Neural progenitor cell (in vitro differentiated cells): ENCODE measurements around the gene LDB2. TPM values are rescaled to one million over a fixed set of nuclear protein-coding genes. Genes with fewer than 3 reads are reported as not detected.
A peak's percentile ranks its signal among the peaks of the same experiment; 100 is the strongest.

Source experiments
- DNase-seq: peaks from one replicate; pipeline ENCODE4 v3.0.0-alpha.2; 2016; ENCODE audit warnings: low spot score
- H2AFZ ChIP-seq: fragments of 200-600 bp; sonication (generic); replicated peaks from 2 replicates; pipeline ENCODE4 v1.6.1; 2016; ENCODE audit warnings: antibody characterized with exemption
- H3F3A ChIP-seq: fragments of 200-600 bp; sonication (generic); 2 replicates; pipeline ENCODE4 v1.6.1; 2016; ENCODE audit warnings: antibody characterized with exemption, low read depth
- H3K27ac ChIP-seq: fragments of 200-600 bp; sonication (generic); 2 replicates; pipeline ENCODE4 v1.5.1; 2016; ENCODE audit warnings: mild to moderate bottlenecking
- H3K27me3 ChIP-seq: fragments of 200-600 bp; sonication (generic); 2 replicates; pipeline ENCODE4 v1.6.1; 2016; ENCODE audit warnings: mild to moderate bottlenecking, moderate library complexity
- H3K36me3 ChIP-seq: fragments of 200-600 bp; sonication (generic); 2 replicates; pipeline ENCODE4 v1.5.1; 2016
- H3K4me1 ChIP-seq: fragments of 200-600 bp; sonication (generic); 2 replicates; pipeline ENCODE4 v1.6.1; 2016; ENCODE audit warnings: mixed run types
- H3K4me2 ChIP-seq: fragments of 200-600 bp; sonication (generic); 2 replicates; pipeline ENCODE4 v1.6.1; 2016
- H3K4me3 ChIP-seq: fragments of 200-600 bp; sonication (generic); 2 replicates; pipeline ENCODE4 v1.5.1; 2016
- H3K79me2 ChIP-seq: fragments of 200-600 bp; sonication (generic); 2 replicates; pipeline ENCODE4 v1.6.1; 2016; ENCODE audit warnings: low read depth
- H3K9ac ChIP-seq: fragments of 200-600 bp; sonication (generic); 2 replicates; pipeline ENCODE4 v1.6.1; 2016
- H3K9me3 ChIP-seq: fragments of 200-600 bp; sonication (generic); 2 replicates; pipeline ENCODE4 v1.5.1; 2016; ENCODE audit warnings: low read depth
- H4K20me1 ChIP-seq: fragments of 200-600 bp; sonication (generic); 2 replicates; pipeline ENCODE4 v1.6.1; 2016; ENCODE audit warnings: low read depth
- H3K27ac Mint-ChIP-seq: 3 replicates; pipeline ENCODE4 v1.8.0; 2021; ENCODE audit warnings: mixed read lengths
- H3K27me3 Mint-ChIP-seq: 2 replicates; pipeline ENCODE4 v1.8.0; 2022; ENCODE audit warnings: low read depth, mild to moderate bottlenecking, inconsistent platforms, moderate library complexity, mixed read lengths; ENCODE audit not compliant: insufficient read depth
- H3K36me3 Mint-ChIP-seq: 3 replicates; pipeline ENCODE4 v1.8.0; 2021; ENCODE audit warnings: mixed read lengths
- H3K4me1 Mint-ChIP-seq: 3 replicates; pipeline ENCODE4 v1.8.0; 2021; ENCODE audit warnings: mixed read lengths
- H3K4me3 Mint-ChIP-seq: 3 replicates; pipeline ENCODE4 v1.8.0; 2021; ENCODE audit warnings: mild to moderate bottlenecking, moderate library complexity, mixed read lengths
- H3K9me3 Mint-ChIP-seq: 3 replicates; pipeline ENCODE4 v1.8.0; 2020; ENCODE audit warnings: mixed read lengths
- EZH2 ChIP-seq: fragments of 200-600 bp; sonication (generic); IDR thresholded peaks from 2 replicates; pipeline ENCODE4 v1.6.1; 2017; ENCODE audit warnings: antibody characterized with exemption, mild to moderate bottlenecking, moderate library complexity
- EZH2phosphoT487 ChIP-seq: fragments of 200-600 bp; sonication (generic); IDR thresholded peaks from 2 replicates; pipeline ENCODE4 v1.6.1; 2017; ENCODE audit warnings: antibody characterized with exemption
- total RNA-seq: library from RNA; depleted of rRNA; stranded (reverse); fragments of >200 nt; gene quantifications from 2 replicates; pipeline ENCODE4 v1.2.3, GENCODE V29; 2015; ENCODE audit warnings: low replicate concordance
- TF ChIP-seq, protein P1 (sequence below): fragments of 200-600 bp; sonication (generic); IDR thresholded peaks from 2 replicates; pipeline ENCODE4 v1.5.1; 2017; ENCODE audit warnings: antibody characterized with exemption, mild to moderate bottlenecking

The LDB2 gene
- total RNA-seq, 1 donor from 2014 or later: 24.3 TPM

DNA sequence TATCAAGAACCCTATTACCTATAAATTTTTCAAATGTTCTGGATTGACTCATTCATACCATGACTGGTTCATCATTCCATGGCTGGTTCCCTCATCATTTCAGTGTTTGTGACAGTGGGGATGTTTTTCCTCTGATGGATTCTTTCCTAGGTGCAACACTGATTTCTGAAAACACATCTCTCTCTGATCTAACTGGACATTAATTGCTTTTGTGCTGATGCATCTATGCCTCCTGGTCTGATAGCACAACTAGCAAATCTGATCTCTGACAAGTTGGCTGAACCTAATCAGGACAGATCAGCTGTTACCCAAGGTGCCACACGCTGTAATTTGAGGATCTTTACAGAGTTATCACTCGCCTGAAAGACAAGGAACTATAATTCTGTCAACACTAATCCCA is 140.2 kb downstream of the LDB2 start:
- Histone ChIP-seq H3K9me3 (no peaks in the 10 kb centered on the region), H3F3A (no peaks in the 10 kb centered on the region), H3K4me1 (no peaks in the 10 kb centered on the region), H3K4me2 (no peak overlapping the region), H3K36me3 (no peaks in the 10 kb centered on the region), H4K20me1 (no peaks in the 10 kb centered on the region), H3K79me2 (no peaks in the 10 kb centered on the region), H3K4me3 (no peak overlapping the region), H3K27me3 (no peaks in the 10 kb centered on the region), H3K27ac (no peak overlapping the region), H3K9ac (no peak overlapping the region), H2AFZ (no peak overlapping the region)
- Mint-ChIP-seq H3K36me3 (peaks cover 4% of the 10 kb centered on the region), H3K4me3 (no peak overlapping the region), H3K27me3 (peaks cover 2% of the 10 kb centered on the region), H3K27ac (no peak overlapping the region), H3K4me1 (peaks cover 10% of the 10 kb centered on the region), H3K9me3 (no peaks in the 10 kb centered on the region)
- no peak for TF ChIP-seq EZH2
- TF ChIP-seq EZH2phosphoT487: no peak
- TF ChIP-seq, protein P1, sequence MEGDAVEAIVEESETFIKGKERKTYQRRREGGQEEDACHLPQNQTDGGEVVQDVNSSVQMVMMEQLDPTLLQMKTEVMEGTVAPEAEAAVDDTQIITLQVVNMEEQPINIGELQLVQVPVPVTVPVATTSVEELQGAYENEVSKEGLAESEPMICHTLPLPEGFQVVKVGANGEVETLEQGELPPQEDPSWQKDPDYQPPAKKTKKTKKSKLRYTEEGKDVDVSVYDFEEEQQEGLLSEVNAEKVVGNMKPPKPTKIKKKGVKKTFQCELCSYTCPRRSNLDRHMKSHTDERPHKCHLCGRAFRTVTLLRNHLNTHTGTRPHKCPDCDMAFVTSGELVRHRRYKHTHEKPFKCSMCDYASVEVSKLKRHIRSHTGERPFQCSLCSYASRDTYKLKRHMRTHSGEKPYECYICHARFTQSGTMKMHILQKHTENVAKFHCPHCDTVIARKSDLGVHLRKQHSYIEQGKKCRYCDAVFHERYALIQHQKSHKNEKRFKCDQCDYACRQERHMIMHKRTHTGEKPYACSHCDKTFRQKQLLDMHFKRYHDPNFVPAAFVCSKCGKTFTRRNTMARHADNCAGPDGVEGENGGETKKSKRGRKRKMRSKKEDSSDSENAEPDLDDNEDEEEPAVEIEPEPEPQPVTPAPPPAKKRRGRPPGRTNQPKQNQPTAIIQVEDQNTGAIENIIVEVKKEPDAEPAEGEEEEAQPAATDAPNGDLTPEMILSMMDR: no peak
- DNase-seq: no peak

DNA sequence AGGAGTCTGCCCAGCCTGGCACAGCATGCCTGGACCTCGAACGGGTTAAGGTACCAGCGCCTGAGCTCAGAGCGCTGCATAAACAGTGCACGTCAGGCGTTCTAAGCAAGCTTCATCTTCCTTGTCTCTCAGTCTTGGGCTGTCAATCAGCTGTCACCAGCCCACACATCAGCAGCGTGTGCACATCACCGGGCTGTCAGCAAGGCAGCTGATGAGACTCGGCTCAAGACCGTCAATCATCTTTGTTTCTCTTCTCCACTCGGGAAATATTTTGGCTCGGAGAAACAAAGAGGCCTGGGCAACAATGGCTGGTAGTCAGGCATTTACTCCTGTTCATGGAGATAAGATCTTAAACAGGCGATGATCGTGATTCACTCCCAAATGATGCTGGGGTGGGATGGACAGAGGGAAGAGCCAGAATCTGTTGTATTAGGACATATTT is 141.3 kb downstream of the LDB2 start:
- Histone ChIP-seq H3K4me1 (no peaks in the 10 kb centered on the region), H3K4me2 (no peak overlapping the region), H3K9ac (no peak overlapping the region), H4K20me1 (no peaks in the 10 kb centered on the region), H3K9me3 (no peaks in the 10 kb centered on the region), H3K27me3 (no peaks in the 10 kb centered on the region), H3K4me3 (no peak overlapping the region), H3F3A (no peaks in the 10 kb centered on the region), H3K79me2 (no peaks in the 10 kb centered on the region), H3K36me3 (no peaks in the 10 kb centered on the region), H2AFZ (no peak overlapping the region), H3K27ac (no peak overlapping the region)
- no peak for DNase-seq
- no peak overlapping the region for H3K4me3 Mint-ChIP-seq
- H3K4me1 Mint-ChIP-seq: peaks cover 10% of the 10 kb centered on the region
- no peaks in the 10 kb centered on the region for H3K27me3 Mint-ChIP-seq
- no peak for TF ChIP-seq EZH2phosphoT487
- TF ChIP-seq, protein P1: no peak
- no peak for TF ChIP-seq EZH2
- peak overlapping the region; percentile 53 for H3K27ac Mint-ChIP-seq
- peaks cover 4% of the 10 kb centered on the region for H3K36me3 Mint-ChIP-seq
- H3K9me3 Mint-ChIP-seq: no peaks in the 10 kb centered on the region

DNA sequence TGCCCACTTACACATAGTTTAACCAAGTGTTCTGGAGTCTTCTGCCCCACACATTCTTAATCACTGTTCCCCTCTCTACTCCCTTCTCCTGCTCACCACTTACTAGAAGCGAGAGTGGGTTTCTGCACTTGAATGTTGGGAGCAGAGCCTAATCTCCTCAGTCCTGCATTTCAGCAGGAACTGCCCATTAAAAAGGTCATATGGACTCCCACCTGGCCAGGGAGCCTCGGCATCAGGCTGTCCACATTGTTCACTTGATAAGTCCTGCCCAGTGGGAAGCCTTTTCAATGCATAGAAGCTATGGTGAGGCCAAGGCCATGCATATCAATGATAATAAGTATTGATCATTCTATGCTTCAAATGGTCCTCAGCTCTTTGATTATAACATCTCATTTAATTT is 144.3 kb downstream of the LDB2 start:
- Mint-ChIP-seq H3K4me1 (peaks cover 10% of the 10 kb centered on the region), H3K9me3 (no peaks in the 10 kb centered on the region), H3K36me3 (peaks cover 9% of the 10 kb centered on the region), H3K4me3 (no peak overlapping the region), H3K27ac (no peak overlapping the region), H3K27me3 (no peaks in the 10 kb centered on the region)
- Histone ChIP-seq H3K27ac (no peak overlapping the region), H3K36me3 (no peaks in the 10 kb centered on the region), H2AFZ (no peak overlapping the region), H3K9me3 (no peaks in the 10 kb centered on the region), H4K20me1 (no peaks in the 10 kb centered on the region), H3F3A (no peaks in the 10 kb centered on the region), H3K79me2 (no peaks in the 10 kb centered on the region), H3K4me2 (no peak overlapping the region), H3K9ac (no peak overlapping the region), H3K4me1 (no peaks in the 10 kb centered on the region), H3K27me3 (no peaks in the 10 kb centered on the region), H3K4me3 (no peak overlapping the region)
- no peak for DNase-seq
- TF ChIP-seq EZH2: no peak
- TF ChIP-seq EZH2phosphoT487: no peak
- TF ChIP-seq, protein P1: no peak
